Trophoblast cell (in vitro differentiated cells and primary cell): Measurements from ENCODE around the gene CEACAM5. TPM values are rescaled to one million over a fixed set of nuclear protein-coding genes. Genes with fewer than 3 reads are reported as not detected.

Experiments used
- DNase-seq, 2 donors: peaks; one replicate each; pipeline ENCODE4 v3.0.0-alpha.2; 2016
- H2AFZ ChIP-seq: 2 replicates; pipeline ENCODE4 v1.6.1; 2013; ENCODE audit warnings: low read length, moderate library complexity, mild to moderate bottlenecking; ENCODE audit not compliant: insufficient read depth, poor library complexity
- H2AK5ac ChIP-seq: 2 replicates; pipeline ENCODE4 v1.6.1; 2013; ENCODE audit warnings: mild to moderate bottlenecking, low read length
- H2BK120ac ChIP-seq: 2 replicates; pipeline ENCODE4 v1.6.1; 2013; ENCODE audit warnings: low read length, mild to moderate bottlenecking, moderate library complexity; ENCODE audit not compliant: insufficient read depth, poor library complexity
- H2BK12ac ChIP-seq: 2 replicates; pipeline ENCODE4 v1.6.1; 2013; ENCODE audit warnings: mild to moderate bottlenecking, low read length, moderate library complexity
- H2BK5ac ChIP-seq: 2 replicates; pipeline ENCODE4 v1.6.1; 2013; ENCODE audit warnings: low read length, low read depth, moderate library complexity, mild to moderate bottlenecking; ENCODE audit not compliant: poor library complexity
- H3K14ac ChIP-seq: 2 replicates; pipeline ENCODE4 v1.6.1; 2013; ENCODE audit warnings: mild to moderate bottlenecking, low read length
- H3K18ac ChIP-seq: 2 replicates; pipeline ENCODE4 v1.6.1; 2013; ENCODE audit warnings: mild to moderate bottlenecking, low read length
- H3K23ac ChIP-seq: 2 replicates; pipeline ENCODE4 v1.6.1; 2013; ENCODE audit warnings: low read length
- H3K27ac ChIP-seq: 2 replicates; pipeline ENCODE4 v1.5.1; 2013; ENCODE audit warnings: low read depth, mild to moderate bottlenecking, inconsistent platforms, low read length, moderate library complexity
- H3K27me3 ChIP-seq: 2 replicates; pipeline ENCODE4 v1.6.1; 2013; ENCODE audit warnings: inconsistent platforms, mild to moderate bottlenecking, low read length, moderate library complexity; ENCODE audit not compliant: insufficient read depth
- H3K36me3 ChIP-seq, 2 experiments: 1 replicate in 1 of 2; 2 replicates in 1 of 2; pipeline ENCODE4 v1.6.1; 2013; ENCODE audit warnings: low read length in 2 of 2, mild to moderate bottlenecking in 2 of 2, moderate library complexity in 1 of 2; ENCODE audit not compliant: insufficient read depth in 2 of 2, control insufficient read depth in 1 of 2
- H3K4ac ChIP-seq: 2 replicates; pipeline ENCODE4 v1.6.1; 2013; ENCODE audit warnings: low read depth, mild to moderate bottlenecking, low read length, moderate library complexity
- H3K4me1 ChIP-seq, 2 experiments: 1 replicate in 1 of 2; 2 replicates in 1 of 2; pipeline ENCODE4 v1.6.1; 2013; ENCODE audit warnings: low read length in 2 of 2, mild to moderate bottlenecking in 2 of 2, moderate library complexity in 1 of 2; ENCODE audit not compliant: insufficient read depth in 2 of 2, control insufficient read depth in 1 of 2
- H3K4me2 ChIP-seq: 2 replicates; pipeline ENCODE4 v1.6.1; 2013; ENCODE audit warnings: inconsistent platforms, mild to moderate bottlenecking, low read length, moderate library complexity
- H3K4me3 ChIP-seq: 2 replicates; pipeline ENCODE4 v1.5.1; 2013; ENCODE audit warnings: mild to moderate bottlenecking, low read depth, low read length, inconsistent platforms
- H3K79me1 ChIP-seq: one replicate; pipeline ENCODE4 v1.6.1; 2013; ENCODE audit warnings: low read length
- H3K79me2 ChIP-seq: 2 replicates; pipeline ENCODE4 v1.6.1; 2013; ENCODE audit warnings: low read length, mild to moderate bottlenecking; ENCODE audit not compliant: control insufficient read depth, insufficient read depth, poor library complexity
- H3K9ac ChIP-seq: 2 replicates; pipeline ENCODE4 v1.6.1; 2013; ENCODE audit warnings: mild to moderate bottlenecking, low read length
- H3K9me3 ChIP-seq: 2 replicates; pipeline ENCODE4 v1.6.1; 2013; ENCODE audit warnings: low read depth, mild to moderate bottlenecking, control low read depth, inconsistent platforms, low read length; ENCODE audit not compliant: insufficient read depth
- H4K12ac ChIP-seq: 2 replicates; pipeline ENCODE4 v1.6.1; 2013; ENCODE audit warnings: low read depth, mild to moderate bottlenecking, low read length, moderate library complexity
- H4K8ac ChIP-seq: 2 replicates; pipeline ENCODE4 v1.6.1; 2013; ENCODE audit warnings: low read depth, mild to moderate bottlenecking, low read length, moderate library complexity
- H4K91ac ChIP-seq: one replicate; pipeline ENCODE4 v1.6.1; 2013; ENCODE audit warnings: low read depth, mild to moderate bottlenecking, low read length, moderate library complexity
- WGBS: extraction: QIAGEN DNeasy Blood & Tissue Kit; methylation state at CpG from one replicate; pipeline ENCODE4 v1.1.7; 2013; ENCODE audit warnings: missing lambda C conversion rate; ENCODE audit not compliant: insufficient read length, insufficient coverage; ENCODE audit errors: extremely low coverage; 5-methylcytosine and 5-hydroxymethylcytosine counted together
- polyA plus RNA-seq: library from polyadenylated mRNA; stranded (reverse); fragments of 200-250 nt; gene quantifications from 2 replicates; pipeline ENCODE4 v1.2.3, GENCODE V29; 2013

Gene CEACAM5
- not detected in 2 replicates for polyA plus RNA-seq

- Histone ChIP-seq H3K79me2 (no peaks in the 10 kb centered on the region), H3K4me2 (no peak within 1 kb of the TSS), H4K12ac (no peak within 1 kb of the TSS), H3K4me1 (no peaks in the 10 kb centered on the region), H4K91ac (no peak within 1 kb of the TSS), H3K27me3 (no peaks in the 10 kb centered on the region), H3K23ac (no peak within 1 kb of the TSS), H3K9me3 (peaks cover 60% of the 10 kb centered on the region), H3K27ac (no peak within 1 kb of the TSS), H3K4ac (no peak within 1 kb of the TSS), H2BK5ac (no peak within 1 kb of the TSS), H2AFZ (no peak within 1 kb of the TSS), H3K14ac (no peak within 1 kb of the TSS), H3K18ac (no peak within 1 kb of the TSS), H3K4me3 (no peak within 1 kb of the TSS), H2BK120ac (no peak within 1 kb of the TSS), H3K36me3 (no peaks in the 10 kb centered on the region), H2AK5ac (no peak within 1 kb of the TSS), H4K8ac (no peak within 1 kb of the TSS), H3K9ac (no peak within 1 kb of the TSS), H3K79me1 (no peaks in the 10 kb centered on the region), H2BK12ac (no peak within 1 kb of the TSS)
- no peak for DNase-seq
- no CpG with 5 or more reads among the region's 4 CpGs for WGBS
Observed at GRCh38 chr19:41708481-41708880, at the start of gene CEACAM5. CEACAM5 (plus strand) TSS chr19:41708626; CDS start chr19:41708732, 106 bp downstream.

GRCh38 chr19:41666075-41666474 lies 42.4 kb upstream of the CEACAM5 start:
- Histone ChIP-seq H3K4me2 (no peak overlapping the region), H4K12ac (no peak overlapping the region), H3K18ac (no peak overlapping the region), H4K8ac (no peak overlapping the region), H2AK5ac (no peak overlapping the region), H3K23ac (no peak overlapping the region), H2AFZ (no peak overlapping the region), H3K79me2 (no peaks in the 10 kb centered on the region), H3K79me1 (no peaks in the 10 kb centered on the region), H3K9me3 (peaks cover 11% of the 10 kb centered on the region), H3K27me3 (no peaks in the 10 kb centered on the region), H2BK5ac (no peak overlapping the region), H3K4ac (no peak overlapping the region), H3K36me3 (no peaks in the 10 kb centered on the region), H2BK12ac (no peak overlapping the region), H3K4me3 (no peak overlapping the region), H2BK120ac (no peak overlapping the region), H3K4me1 (no peaks in the 10 kb centered on the region), H4K91ac (no peak overlapping the region), H3K14ac (no peak overlapping the region), H3K27ac (no peak overlapping the region), H3K9ac (no peak overlapping the region)
- WGBS = no CpG with 5 or more reads among the region's 2 CpGs
- no peak for DNase-seq

GRCh38 chr19:41668315-41668714 lies 40.1 kb upstream of the CEACAM5 start:
- no CpG with 5 or more reads among the region's 1 CpG for WGBS
- H3K9ac ChIP-seq = no peak overlapping the region
- no peak overlapping the region for H2BK12ac ChIP-seq
- no peak overlapping the region for H2AFZ ChIP-seq
- H2BK5ac ChIP-seq = no peak overlapping the region
- no peak overlapping the region for H3K4ac ChIP-seq
- no peak overlapping the region for H3K4me2 ChIP-seq
- H3K9me3 ChIP-seq = peaks cover 18% of the 10 kb centered on the region
- H3K18ac ChIP-seq = no peak overlapping the region
- no peak overlapping the region for H4K8ac ChIP-seq
- no peak overlapping the region for H2AK5ac ChIP-seq
- H3K27me3 ChIP-seq = peaks cover 2% of the 10 kb centered on the region
- no peak overlapping the region for H2BK120ac ChIP-seq
- no peak overlapping the region for H4K12ac ChIP-seq
- no peak overlapping the region for H3K14ac ChIP-seq
- H3K36me3 ChIP-seq = no peaks in the 10 kb centered on the region
- no peak overlapping the region for H4K91ac ChIP-seq
- H3K4me3 ChIP-seq = no peak overlapping the region
- H3K4me1 ChIP-seq = no peaks in the 10 kb centered on the region
- H3K79me2 ChIP-seq = no peaks in the 10 kb centered on the region
- DNase-seq = no peak
- no peak overlapping the region for H3K23ac ChIP-seq
- no peak overlapping the region for H3K27ac ChIP-seq
- no peaks in the 10 kb centered on the region for H3K79me1 ChIP-seq

GRCh38 chr19:41670755-41671154 lies 37.7 kb upstream of the CEACAM5 start:
- Histone ChIP-seq H3K23ac (no peak overlapping the region), H3K36me3 (no peaks in the 10 kb centered on the region), H2AFZ (no peak overlapping the region), H3K9me3 (peaks cover 16% of the 10 kb centered on the region), H3K9ac (no peak overlapping the region), H3K4me3 (no peak overlapping the region), H4K12ac (no peak overlapping the region), H2BK120ac (no peak overlapping the region), H3K79me1 (no peaks in the 10 kb centered on the region), H4K91ac (no peak overlapping the region), H3K4me2 (no peak overlapping the region), H3K27me3 (peaks cover 2% of the 10 kb centered on the region), H3K14ac (no peak overlapping the region), H2BK5ac (no peak overlapping the region), H3K27ac (no peak overlapping the region), H3K18ac (no peak overlapping the region), H4K8ac (no peak overlapping the region), H3K4me1 (no peaks in the 10 kb centered on the region), H2BK12ac (no peak overlapping the region), H3K79me2 (no peaks in the 10 kb centered on the region), H2AK5ac (no peak overlapping the region), H3K4ac (no peak overlapping the region)
- no peak for DNase-seq
